GM20431 (cell line): ENCODE results near the gene OR2J3.
"Not testable (repeated sequence)": the region's sequence is repeated elsewhere in the genome, so short reads cannot be mapped to it uniquely, and the experiment has no call there.

Experiments
- in situ Hi-C: fragments of 300-500 bp; cut with MseI, MboI; formaldehyde crosslinking; loops from one replicate; pipeline ENCODE4 v1.15.0; 2020; ENCODE audit warnings: low sequenced_read_pairs; ENCODE audit not compliant: unreplicated experiment

OR2J3 gene

GRCh38 chr6:29107758-29108157, at the start of gene OR2J3:
OR2J3 (plus strand) TSS chr6:29108058; CDS start chr6:29111891, 3,833 bp downstream.
- in situ Hi-C loops = no loop called here

GRCh38 chr6:29071831-29072723, 35.8 kb upstream of the OR2J3 start:
- in situ Hi-C loops = no loop called here

- in situ Hi-C loops = no loop called here
Measured at GRCh38 chr6:29079203-29079602, 28.7 kb upstream of the OR2J3 start.

- in situ Hi-C loops = no loop called here
Measured at GRCh38 chr6:29081312-29081711, 26.5 kb upstream of the OR2J3 start.

- in situ Hi-C loops = no loop called here
Measured at GRCh38 chr6:29082457-29082856, 25.4 kb upstream of the OR2J3 start.

GRCh38 chr6:29087213-29087612, 20.6 kb upstream of the OR2J3 start, which contains the start of gene OR2B3:
OR2B3 (minus strand) TSS chr6:29087313; CDS start chr6:29087248, 65 bp downstream.
- in situ Hi-C loops = no loop called here

GRCh38 chr6:29092957-29093356, 14.9 kb upstream of the OR2J3 start:
- in situ Hi-C loops = no loop called here

GRCh38 chr6:29097803-29098202, 10.1 kb upstream of the OR2J3 start:
- in situ Hi-C loops = no loop called here

GRCh38 chr6:29099190-29099589, 8.7 kb upstream of the OR2J3 start, which contains the start of gene OR2J1:
OR2J1 (plus strand) TSS chr6:29099490; CDS start chr6:29100943, 1,453 bp downstream.
- in situ Hi-C loops = no loop called here

GRCh38 chr6:29112135-29112534, 4.3 kb downstream of the OR2J3 start:
- in situ Hi-C loops = no loop called here

- in situ Hi-C loops = not testable (repeated sequence)
Measured at GRCh38 chr6:29114964-29115363, 7.1 kb downstream of the OR2J3 start.

GRCh38 chr6:29129326-29130012, 21.6 kb downstream of the OR2J3 start:
- in situ Hi-C loops = no loop called here

GRCh38 chr6:29130644-29131043, 22.8 kb downstream of the OR2J3 start:
- in situ Hi-C loops = no loop called here

- in situ Hi-C loops = no loop called here
Measured at GRCh38 chr6:29131691-29132090, 23.8 kb downstream of the OR2J3 start.

GRCh38 chr6:29137724-29138123, 29.9 kb downstream of the OR2J3 start:
- in situ Hi-C loops = no loop called here

GRCh38 chr6:29141606-29142005, 33.7 kb downstream of the OR2J3 start:
- in situ Hi-C loops = no loop called here

GRCh38 chr6:29142309-29142708, 34.5 kb downstream of the OR2J3 start:
- in situ Hi-C loops = no loop called here

- in situ Hi-C loops = no loop called here
Measured at GRCh38 chr6:29146179-29146578, 38.3 kb downstream of the OR2J3 start.

- in situ Hi-C loops = no loop called here
Measured at GRCh38 chr6:29147074-29147473, 39.2 kb downstream of the OR2J3 start.

- in situ Hi-C loops = not testable (repeated sequence)
Measured at GRCh38 chr6:29149444-29149843, 41.6 kb downstream of the OR2J3 start.

- in situ Hi-C loops = no loop called here
Measured at GRCh38 chr6:29153083-29153482, 45.2 kb downstream of the OR2J3 start.
